ENCODE measurements around the gene NLGN3. TPM values are rescaled to one million over a fixed set of nuclear protein-coding genes. Genes with fewer than 3 reads are reported as not detected.
A peak's percentile ranks its signal among the peaks of the same experiment; 100 is the strongest.

NLGN3 gene
- polyA plus RNA-seq, 1 donor from 2014 or later: 11.7 TPM

DNA sequence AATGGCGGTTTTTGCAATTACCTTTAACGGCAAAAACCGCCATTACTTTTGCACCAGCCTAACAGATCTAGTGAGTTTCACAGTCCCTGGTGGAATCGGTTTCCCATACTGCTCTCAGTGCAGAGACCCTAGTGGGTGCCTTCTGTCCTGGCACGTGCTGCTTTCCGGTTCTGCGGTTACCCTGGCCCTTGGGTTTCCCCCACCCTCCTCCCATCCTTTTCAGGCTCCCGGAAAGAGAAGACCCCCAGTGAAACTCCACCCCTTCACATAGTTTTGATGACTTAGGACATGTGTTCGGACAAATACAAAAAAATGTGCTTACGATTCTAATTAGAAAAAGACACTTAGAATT, 36.9 kb downstream of the NLGN3 start:
- no peaks in the 10 kb centered on the region for H3F3A ChIP-seq (ENCODE audit: insufficient read depth, low read length, poor library complexity, severe bottlenecking)
- H3K4me3 ChIP-seq (ENCODE audit: low read length): peak overlapping the region; percentile 66
- H2AFZ ChIP-seq (ENCODE audit: low read depth, low read length): peak overlapping the region; percentile 65
- no peaks in the 10 kb centered on the region for H3K9me2 ChIP-seq (ENCODE audit: insufficient read depth, low read length)
- H3K27me3 ChIP-seq (ENCODE audit: insufficient read depth, low read depth, low read length): no peaks in the 10 kb centered on the region
- H3K36me3 ChIP-seq (ENCODE audit: insufficient read depth, low read length): no peaks in the 10 kb centered on the region
- H3K79me2 ChIP-seq (replicated peaks; ENCODE audit: insufficient read depth, low read length): no peaks in the 10 kb centered on the region
- peak overlapping the region; percentile 71 for H3K9ac ChIP-seq (ENCODE audit: low read length)
- no peaks in the 10 kb centered on the region for H4K20me1 ChIP-seq (ENCODE audit: insufficient read depth)
- no peaks in the 10 kb centered on the region for H3K9me3 ChIP-seq (ENCODE audit: low read length)
- peak overlapping the region; percentile 91 for H3K27ac ChIP-seq (ENCODE audit: low read length)
- no peak for TF ChIP-seq MXI1 (conservative IDR thresholded peaks at IDR 0.05; ENCODE audit: poor library complexity, severe bottlenecking)
- TF ChIP-seq EZH2 (IDR thresholded peaks at IDR 0.05; ENCODE audit: borderline replicate concordance, insufficient read depth, low read length, poor library complexity, severe bottlenecking): no peak
- no peak for TF ChIP-seq POLR2AphosphoS5 (IDR thresholded peaks at IDR 0.05)
- no peak for TF ChIP-seq TAF1 (IDR thresholded peaks at IDR 0.05; ENCODE audit: low read depth)
- no peak for TF ChIP-seq RAD21 (conservative IDR thresholded peaks at IDR 0.05)
- no peak for TF ChIP-seq CTCF (IDR thresholded peaks at IDR 0.05; ENCODE audit: poor library complexity, severe bottlenecking)
- TF ChIP-seq SMC3 (conservative IDR thresholded peaks at IDR 0.05; ENCODE audit: poor library complexity): no peak
- TF ChIP-seq, protein P1, sequence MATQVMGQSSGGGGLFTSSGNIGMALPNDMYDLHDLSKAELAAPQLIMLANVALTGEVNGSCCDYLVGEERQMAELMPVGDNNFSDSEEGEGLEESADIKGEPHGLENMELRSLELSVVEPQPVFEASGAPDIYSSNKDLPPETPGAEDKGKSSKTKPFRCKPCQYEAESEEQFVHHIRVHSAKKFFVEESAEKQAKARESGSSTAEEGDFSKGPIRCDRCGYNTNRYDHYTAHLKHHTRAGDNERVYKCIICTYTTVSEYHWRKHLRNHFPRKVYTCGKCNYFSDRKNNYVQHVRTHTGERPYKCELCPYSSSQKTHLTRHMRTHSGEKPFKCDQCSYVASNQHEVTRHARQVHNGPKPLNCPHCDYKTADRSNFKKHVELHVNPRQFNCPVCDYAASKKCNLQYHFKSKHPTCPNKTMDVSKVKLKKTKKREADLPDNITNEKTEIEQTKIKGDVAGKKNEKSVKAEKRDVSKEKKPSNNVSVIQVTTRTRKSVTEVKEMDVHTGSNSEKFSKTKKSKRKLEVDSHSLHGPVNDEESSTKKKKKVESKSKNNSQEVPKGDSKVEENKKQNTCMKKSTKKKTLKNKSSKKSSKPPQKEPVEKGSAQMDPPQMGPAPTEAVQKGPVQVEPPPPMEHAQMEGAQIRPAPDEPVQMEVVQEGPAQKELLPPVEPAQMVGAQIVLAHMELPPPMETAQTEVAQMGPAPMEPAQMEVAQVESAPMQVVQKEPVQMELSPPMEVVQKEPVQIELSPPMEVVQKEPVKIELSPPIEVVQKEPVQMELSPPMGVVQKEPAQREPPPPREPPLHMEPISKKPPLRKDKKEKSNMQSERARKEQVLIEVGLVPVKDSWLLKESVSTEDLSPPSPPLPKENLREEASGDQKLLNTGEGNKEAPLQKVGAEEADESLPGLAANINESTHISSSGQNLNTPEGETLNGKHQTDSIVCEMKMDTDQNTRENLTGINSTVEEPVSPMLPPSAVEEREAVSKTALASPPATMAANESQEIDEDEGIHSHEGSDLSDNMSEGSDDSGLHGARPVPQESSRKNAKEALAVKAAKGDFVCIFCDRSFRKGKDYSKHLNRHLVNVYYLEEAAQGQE (IDR thresholded peaks at IDR 0.05; ENCODE audit: borderline replicate concordance): no peak
- TF ChIP-seq EP300 (conservative IDR thresholded peaks at IDR 0.05; ENCODE audit: poor library complexity, severe bottlenecking): no peak
- no peak overlapping the region for H3K4me2 ChIP-seq (ENCODE audit: low read length)

- Histone ChIP-seq H3K27ac (ENCODE audit: low read length) (peak overlapping the region; percentile 91), H3K9ac (ENCODE audit: low read length) (peak overlapping the region; percentile 71), H3K4me3 (ENCODE audit: low read length) (peak overlapping the region; percentile 66), H4K20me1 (ENCODE audit: insufficient read depth) (no peaks in the 10 kb centered on the region), H3K4me2 (ENCODE audit: low read length) (no peak overlapping the region), H3K79me2 (replicated peaks; ENCODE audit: insufficient read depth, low read length) (no peaks in the 10 kb centered on the region), H3K36me3 (ENCODE audit: insufficient read depth, low read length) (no peaks in the 10 kb centered on the region), H3F3A (ENCODE audit: insufficient read depth, low read length, poor library complexity, severe bottlenecking) (no peaks in the 10 kb centered on the region), H3K27me3 (ENCODE audit: insufficient read depth, low read depth, low read length) (no peaks in the 10 kb centered on the region), H2AFZ (ENCODE audit: low read depth, low read length) (peak overlapping the region; percentile 65), H3K9me2 (ENCODE audit: insufficient read depth, low read length) (no peaks in the 10 kb centered on the region), H3K9me3 (ENCODE audit: low read length) (no peaks in the 10 kb centered on the region)
- TF ChIP-seq MXI1 (conservative IDR thresholded peaks at IDR 0.05; ENCODE audit: poor library complexity, severe bottlenecking) (peak; percentile 83), CTCF (IDR thresholded peaks at IDR 0.05; ENCODE audit: poor library complexity, severe bottlenecking) (no peak), TAF1 (IDR thresholded peaks at IDR 0.05; ENCODE audit: low read depth) (peak; percentile 63), SMC3 (conservative IDR thresholded peaks at IDR 0.05; ENCODE audit: poor library complexity) (no peak), EP300 (conservative IDR thresholded peaks at IDR 0.05; ENCODE audit: poor library complexity, severe bottlenecking) (no peak), POLR2AphosphoS5 (IDR thresholded peaks at IDR 0.05) (peak; percentile 53), EZH2 (IDR thresholded peaks at IDR 0.05; ENCODE audit: borderline replicate concordance, insufficient read depth, low read length, poor library complexity, severe bottlenecking) (no peak), RAD21 (conservative IDR thresholded peaks at IDR 0.05) (peak; percentile 14)
- TF ChIP-seq, protein P1 (IDR thresholded peaks at IDR 0.05; ENCODE audit: borderline replicate concordance): peak; percentile 75
Observed at GRCh38 chrX:71181910-71182799, 37.5 kb downstream of the NLGN3 start.

Data from neural cell (in vitro differentiated cells).